ENCODE results near the gene MGRN1.
"Not testable (repeated sequence)": the region's sequence is repeated elsewhere in the genome, so short reads cannot be mapped to it uniquely, and the experiment has no call there.

Gene MGRN1

DNA sequence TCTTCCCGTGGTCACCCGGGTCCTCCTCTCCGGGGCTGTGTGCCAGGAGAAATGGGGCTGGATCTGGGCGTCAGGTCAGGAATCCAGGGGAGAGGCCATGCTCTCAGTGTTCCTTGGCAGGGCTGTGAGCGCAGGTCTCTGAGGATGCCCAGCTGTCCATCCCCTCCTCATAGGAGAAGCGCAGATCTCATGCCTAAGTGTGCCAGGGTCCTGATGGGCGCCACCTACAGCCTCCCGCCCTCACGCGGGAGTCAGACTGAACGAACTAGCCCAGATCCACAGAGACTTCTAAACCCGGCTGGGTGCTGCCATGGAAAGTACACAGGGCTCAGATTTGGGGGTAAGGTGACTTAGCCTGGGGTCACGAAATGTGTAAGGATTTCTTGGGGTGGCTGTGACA is 24.3 kb downstream of the MGRN1 start (continued):
- TF ChIP-seq ZBTB10 (tag by site-specific recombination; IDR thresholded peaks at IDR 0.05): no peak
- no peak for TF ChIP-seq ZNF2 (tag by site-specific recombination; IDR thresholded peaks at IDR 0.05)
- no peak for TF ChIP-seq ZNF596 (tag by site-specific recombination; IDR thresholded peaks at IDR 0.05)
- TF ChIP-seq ZNF571 (tag by site-specific recombination; IDR thresholded peaks at IDR 0.05): no peak

- no peak overlapping the region for H3K27ac ChIP-seq (ENCODE audit: extremely low read depth, low read depth, low read length)
These were observed 25.3 kb downstream of the MGRN1 start for GRCh38 chr16:4649744-4650442.

DNA sequence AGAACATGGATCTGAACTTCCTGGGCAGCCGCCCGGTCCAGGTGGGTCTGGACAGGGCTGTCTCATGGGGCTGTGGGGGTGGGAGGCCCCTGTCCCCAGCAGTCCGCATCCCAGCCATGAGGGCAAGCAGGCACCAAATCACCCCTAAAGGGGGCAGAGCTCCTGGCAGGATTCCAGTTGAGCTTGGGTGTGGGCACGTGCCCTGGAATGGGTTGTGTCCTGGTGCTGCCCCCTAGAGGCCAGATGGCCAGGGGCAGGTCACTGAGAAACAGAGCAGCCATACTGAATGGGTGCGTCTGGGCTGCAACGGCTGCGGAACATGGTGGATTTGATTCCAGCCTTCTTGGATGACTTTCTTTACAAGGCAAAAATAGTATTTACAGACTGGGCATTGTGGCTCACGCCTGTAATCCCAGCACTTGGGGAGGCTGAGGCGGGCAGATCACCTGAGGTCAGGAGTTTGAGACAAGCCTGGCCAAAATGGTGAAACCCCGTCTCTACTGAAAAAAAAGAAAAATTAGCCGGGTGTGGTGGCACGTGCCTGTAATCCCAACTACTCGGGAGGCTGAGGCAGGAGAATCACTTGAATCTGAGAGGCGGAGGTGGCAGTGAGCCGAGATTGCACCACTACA is 25.9 kb downstream of the MGRN1 start:
- POLR2A ChIA-PET: interaction anchor here (0.9 kb wide), 1 partner anchor 43 kb away, joined by 3 read pairs; the partner anchor contains the start of gene NUDT16L1
- peaks cover 0 to 65% of the 10 kb centered on the region in 2 experiments; a peak in 2 of 3 replicates for H3K36me3 ChIP-seq (ENCODE audit: control insufficient read depth in 2 of 2, insufficient read depth in 1 of 2, low read length in 2 of 2)
- not testable (repeated sequence) for H3K4me1 ChIP-seq (ENCODE audit: control insufficient read depth, insufficient read depth, low read length); H3K27ac ChIP-seq (ENCODE audit: extremely low read depth, low read depth, low read length); H3K9me3 ChIP-seq (ENCODE audit: control insufficient read depth, insufficient read depth, low read depth, low read length); H3K4me3 ChIP-seq (ENCODE audit: low read depth, low read length)
- CTCF ChIA-PET: interaction anchor here (0.6 to 1.8 kb wide), 22 partner anchors 9 to 144 kb away, joined by 3 to 8 read pairs (median 4); partner anchors contain the start of gene MGRN1
- TF ChIP-seq YY2 (tag by site-specific recombination; IDR thresholded peaks at IDR 0.05): 0 out of 2 replicates have a peak, but pooled peaks have one; percentile 39
- TF ChIP-seq, protein P1, sequence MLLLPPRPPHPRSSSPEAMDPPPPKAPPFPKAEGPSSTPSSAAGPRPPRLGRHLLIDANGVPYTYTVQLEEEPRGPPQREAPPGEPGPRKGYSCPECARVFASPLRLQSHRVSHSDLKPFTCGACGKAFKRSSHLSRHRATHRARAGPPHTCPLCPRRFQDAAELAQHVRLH (tag by site-specific recombination; IDR thresholded peaks at IDR 0.05): 0 out of 2 replicates have a peak, but pooled peaks have one; percentile 45
- 0 out of 2 replicates have a peak, but pooled peaks have one; percentile 19 for TF ChIP-seq SP7 (tag by site-specific recombination; IDR thresholded peaks at IDR 0.05)
- TF ChIP-seq ZEB2 (tag by site-specific recombination; IDR thresholded peaks at IDR 0.05): 0 out of 2 replicates have a peak, but pooled peaks have one; percentile 35
- TF ChIP-seq, protein P2, sequence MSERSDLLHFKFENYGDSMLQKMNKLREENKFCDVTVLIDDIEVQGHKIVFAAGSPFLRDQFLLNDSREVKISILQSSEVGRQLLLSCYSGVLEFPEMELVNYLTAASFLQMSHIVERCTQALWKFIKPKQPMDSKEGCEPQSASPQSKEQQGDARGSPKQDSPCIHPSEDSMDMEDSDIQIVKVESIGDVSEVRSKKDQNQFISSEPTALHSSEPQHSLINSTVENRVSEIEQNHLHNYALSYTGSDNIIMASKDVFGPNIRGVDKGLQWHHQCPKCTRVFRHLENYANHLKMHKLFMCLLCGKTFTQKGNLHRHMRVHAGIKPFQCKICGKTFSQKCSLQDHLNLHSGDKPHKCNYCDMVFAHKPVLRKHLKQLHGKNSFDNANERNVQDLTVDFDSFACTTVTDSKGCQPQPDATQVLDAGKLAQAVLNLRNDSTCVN (tag by site-specific recombination; optimal IDR thresholded peaks at IDR 0.05): peak; percentile 20
- TF ChIP-seq, protein P3, sequence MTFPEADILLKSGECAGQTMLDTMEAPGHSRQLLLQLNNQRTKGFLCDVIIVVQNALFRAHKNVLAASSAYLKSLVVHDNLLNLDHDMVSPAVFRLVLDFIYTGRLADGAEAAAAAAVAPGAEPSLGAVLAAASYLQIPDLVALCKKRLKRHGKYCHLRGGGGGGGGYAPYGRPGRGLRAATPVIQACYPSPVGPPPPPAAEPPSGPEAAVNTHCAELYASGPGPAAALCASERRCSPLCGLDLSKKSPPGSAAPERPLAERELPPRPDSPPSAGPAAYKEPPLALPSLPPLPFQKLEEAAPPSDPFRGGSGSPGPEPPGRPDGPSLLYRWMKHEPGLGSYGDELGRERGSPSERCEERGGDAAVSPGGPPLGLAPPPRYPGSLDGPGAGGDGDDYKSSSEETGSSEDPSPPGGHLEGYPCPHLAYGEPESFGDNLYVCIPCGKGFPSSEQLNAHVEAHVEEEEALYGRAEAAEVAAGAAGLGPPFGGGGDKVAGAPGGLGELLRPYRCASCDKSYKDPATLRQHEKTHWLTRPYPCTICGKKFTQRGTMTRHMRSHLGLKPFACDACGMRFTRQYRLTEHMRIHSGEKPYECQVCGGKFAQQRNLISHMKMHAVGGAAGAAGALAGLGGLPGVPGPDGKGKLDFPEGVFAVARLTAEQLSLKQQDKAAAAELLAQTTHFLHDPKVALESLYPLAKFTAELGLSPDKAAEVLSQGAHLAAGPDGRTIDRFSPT (tag by site-specific recombination; IDR thresholded peaks at IDR 0.05): peak; percentile 94
- peak; percentile 68 for TF ChIP-seq PATZ1 (tag by site-specific recombination; IDR thresholded peaks at IDR 0.05)
- TF ChIP-seq, protein P4, sequence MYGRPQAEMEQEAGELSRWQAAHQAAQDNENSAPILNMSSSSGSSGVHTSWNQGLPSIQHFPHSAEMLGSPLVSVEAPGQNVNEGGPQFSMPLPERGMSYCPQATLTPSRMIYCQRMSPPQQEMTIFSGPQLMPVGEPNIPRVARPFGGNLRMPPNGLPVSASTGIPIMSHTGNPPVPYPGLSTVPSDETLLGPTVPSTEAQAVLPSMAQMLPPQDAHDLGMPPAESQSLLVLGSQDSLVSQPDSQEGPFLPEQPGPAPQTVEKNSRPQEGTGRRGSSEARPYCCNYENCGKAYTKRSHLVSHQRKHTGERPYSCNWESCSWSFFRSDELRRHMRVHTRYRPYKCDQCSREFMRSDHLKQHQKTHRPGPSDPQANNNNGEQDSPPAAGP (tag by site-specific recombination; IDR thresholded peaks at IDR 0.05): 0 out of 2 replicates have a peak, but pooled peaks have one; percentile 23
- TF ChIP-seq, protein P5, sequence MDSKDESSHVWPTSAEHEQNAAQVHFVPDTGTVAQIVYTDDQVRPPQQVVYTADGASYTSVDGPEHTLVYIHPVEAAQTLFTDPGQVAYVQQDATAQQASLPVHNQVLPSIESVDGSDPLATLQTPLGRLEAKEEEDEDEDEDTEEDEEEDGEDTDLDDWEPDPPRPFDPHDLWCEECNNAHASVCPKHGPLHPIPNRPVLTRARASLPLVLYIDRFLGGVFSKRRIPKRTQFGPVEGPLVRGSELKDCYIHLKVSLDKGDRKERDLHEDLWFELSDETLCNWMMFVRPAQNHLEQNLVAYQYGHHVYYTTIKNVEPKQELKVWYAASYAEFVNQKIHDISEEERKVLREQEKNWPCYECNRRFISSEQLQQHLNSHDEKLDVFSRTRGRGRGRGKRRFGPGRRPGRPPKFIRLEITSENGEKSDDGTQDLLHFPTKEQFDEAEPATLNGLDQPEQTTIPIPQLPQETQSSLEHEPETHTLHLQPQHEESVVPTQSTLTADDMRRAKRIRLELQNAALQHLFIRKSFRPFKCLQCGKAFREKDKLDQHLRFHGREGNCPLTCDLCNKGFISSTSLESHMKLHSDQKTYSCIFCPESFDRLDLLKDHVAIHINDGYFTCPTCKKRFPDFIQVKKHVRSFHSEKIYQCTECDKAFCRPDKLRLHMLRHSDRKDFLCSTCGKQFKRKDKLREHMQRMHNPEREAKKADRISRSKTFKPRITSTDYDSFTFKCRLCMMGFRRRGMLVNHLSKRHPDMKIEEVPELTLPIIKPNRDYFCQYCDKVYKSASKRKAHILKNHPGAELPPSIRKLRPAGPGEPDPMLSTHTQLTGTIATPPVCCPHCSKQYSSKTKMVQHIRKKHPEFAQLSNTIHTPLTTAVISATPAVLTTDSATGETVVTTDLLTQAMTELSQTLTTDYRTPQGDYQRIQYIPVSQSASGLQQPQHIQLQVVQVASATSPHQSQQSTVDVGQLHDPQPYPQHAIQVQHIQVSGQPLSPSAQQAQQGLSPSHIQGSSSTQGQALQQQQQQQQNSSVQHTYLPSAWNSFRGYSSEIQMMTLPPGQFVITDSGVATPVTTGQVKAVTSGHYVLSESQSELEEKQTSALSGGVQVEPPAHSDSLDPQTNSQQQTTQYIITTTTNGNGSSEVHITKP (tag by site-specific recombination; IDR thresholded peaks at IDR 0.05): 0 out of 2 replicates have a peak, but pooled peaks have one; percentile 38
- TF ChIP-seq ZNF600 (tag by site-specific recombination; IDR thresholded peaks at IDR 0.05): peak; percentile 66
- TF ChIP-seq ZNF2 (tag by site-specific recombination; IDR thresholded peaks at IDR 0.05): 0 out of 2 replicates have a peak, but pooled peaks have one; percentile 39

More at GRCh38 chr16:4649744-4650442, 25.3 kb downstream of the MGRN1 start:
- peaks cover 0 to 62% of the 10 kb centered on the region in 2 experiments; a peak in 2 of 3 replicates for H3K36me3 ChIP-seq (ENCODE audit: control insufficient read depth in 2 of 2, insufficient read depth in 1 of 2, low read length in 2 of 2)
- no peaks in the 10 kb centered on the region for H3K4me1 ChIP-seq (ENCODE audit: control insufficient read depth, insufficient read depth, low read length)
- TF ChIP-seq REPIN1 (tag by site-specific recombination; IDR thresholded peaks at IDR 0.05; ENCODE audit: low read depth) (no peak), RBAK (tag by site-specific recombination; IDR thresholded peaks at IDR 0.05) (no peak), GLI2 (tag by site-specific recombination; IDR thresholded peaks at IDR 0.05; ENCODE audit: borderline replicate concordance, low read depth) (no peak)
- no peak overlapping the region for H3K4me3 ChIP-seq (ENCODE audit: low read depth, low read length)
- ChIA-PET POLR2A (interaction anchor here (0.9 kb wide), 1 partner anchor 44 kb away, joined by 3 read pairs; the partner anchor contains the start of gene NUDT16L1), CTCF (interaction anchor here (0.6 to 1.8 kb wide), 21 partner anchors 9 to 396 kb away, joined by 3 to 8 read pairs (median 4); no protein-coding TSS in a partner anchor)
- no peaks in the 10 kb centered on the region for H3K9me3 ChIP-seq (ENCODE audit: control insufficient read depth, insufficient read depth, low read depth, low read length)
